Measurements from ENCODE around the gene ZNF20. TPM values are rescaled to one million over a fixed set of nuclear protein-coding genes. Genes with fewer than 3 reads are reported as not detected.

Gene ZNF20
- total RNA-seq (2022; extraction: Qiagen RNA extraction), result 0.12 to 0.37 TPM (median 0.20 TPM) in 5 replicates

DNA sequence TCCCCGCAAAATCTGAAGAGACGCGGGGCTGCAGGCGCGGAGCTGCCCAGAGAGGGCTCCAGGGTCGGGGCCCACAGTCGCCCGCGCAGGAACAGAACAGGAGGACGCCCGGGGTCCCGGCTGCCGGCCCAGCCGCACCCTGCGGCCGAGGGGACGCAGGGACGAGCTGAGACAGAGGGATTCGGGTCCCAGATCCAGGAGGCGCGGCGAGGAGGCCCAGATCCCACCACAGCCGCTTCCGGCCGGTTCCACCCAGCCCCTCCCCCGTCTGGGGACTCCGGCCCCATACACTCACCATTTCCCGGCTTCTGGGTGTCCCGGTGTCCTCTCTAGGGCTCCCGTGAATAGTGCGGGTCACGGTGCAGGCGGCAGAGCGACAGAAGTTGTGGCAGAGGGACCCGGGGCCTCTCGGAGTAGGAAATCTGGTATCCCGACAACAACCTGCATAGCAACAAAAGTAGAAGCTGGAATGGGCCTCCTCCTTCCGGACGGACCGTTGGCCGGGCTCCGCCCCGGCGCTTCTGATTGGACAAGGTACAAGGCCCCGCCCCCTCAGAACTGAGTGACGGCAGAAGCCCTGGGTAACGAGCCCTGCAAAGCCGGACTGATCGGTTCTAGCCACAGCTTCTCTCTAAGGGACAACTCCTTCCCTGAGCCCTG, at the start of gene ZNF20:
TSS of gene ZNF20 (minus strand) at position 466 of the 660 bp plus-strand sequence. CDS start at position 298, 168 bp downstream.

DNA sequence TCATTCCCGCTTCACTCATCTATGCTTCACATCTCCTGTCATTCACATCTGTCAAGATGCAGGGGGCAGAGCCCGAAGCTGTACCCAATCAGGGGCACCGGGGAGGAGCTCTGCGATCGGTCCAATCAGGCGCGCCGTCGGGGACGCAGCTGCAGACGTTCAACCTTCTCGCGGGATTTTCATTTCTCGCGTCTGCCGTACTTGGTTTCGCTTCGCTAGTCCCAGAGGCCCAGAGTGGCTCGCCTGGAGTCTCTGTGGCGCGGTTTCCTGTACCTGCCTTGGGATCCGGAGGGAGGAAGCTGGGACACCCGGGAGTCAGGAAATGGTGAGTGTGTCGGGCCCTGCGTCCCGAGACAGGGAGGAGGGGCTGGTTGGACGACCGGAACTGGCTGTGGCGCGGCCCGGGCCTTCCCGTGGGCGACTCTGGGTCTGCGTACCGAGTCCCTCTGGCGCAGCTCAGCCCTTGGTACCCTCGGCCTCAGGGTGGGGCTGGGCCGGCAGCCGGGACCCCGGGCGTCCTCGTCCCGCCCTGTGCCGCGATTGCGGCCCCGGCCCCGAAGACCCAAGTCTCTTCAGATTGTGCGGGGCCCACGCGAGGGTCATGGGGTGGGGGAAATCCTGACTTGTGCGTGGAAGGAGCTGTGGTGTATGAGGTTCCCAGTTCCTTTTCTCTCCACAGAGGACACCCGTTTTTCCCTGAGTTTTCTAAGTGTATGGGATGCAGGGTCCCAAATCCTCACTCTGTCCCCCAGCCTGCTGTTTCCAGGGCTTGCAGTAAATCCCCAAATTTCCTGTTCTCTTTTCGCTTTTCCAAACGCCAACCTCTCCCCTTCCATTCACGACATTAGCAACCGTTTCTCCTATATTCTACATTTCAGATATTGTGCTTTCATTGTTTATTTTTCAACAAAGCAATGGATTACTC, 23.0 kb upstream of the ZNF20 start, which contains the start of gene ZNF136:
TSS of gene ZNF136 (plus strand) at position 215 of the 925 bp plus-strand sequence. CDS start at position 323, 108 bp downstream.

GRCh38 chr19:12156223-12157058, 16.3 kb upstream of the ZNF20 start, which contains the start of gene ZNF625:
ZNF625 (minus strand) TSS chr19:12156734; CDS start chr19:12156558, 176 bp downstream.

Other genes with a start within 250 kb of the ZNF20 start
- 0.26 to 0.55 TPM (median 0.29 TPM) in 5 replicates for gene ZNF700, start 215.2 kb downstream of the ZNF20 start, total RNA-seq (2022; extraction: Qiagen RNA extraction)
- gene ZNF763, start 175.3 kb downstream of the ZNF20 start, total RNA-seq (2022; extraction: Qiagen RNA extraction), result not detected in 5 replicates
- not detected in 5 replicates for gene ZNF433, start 104.7 kb downstream of the ZNF20 start, total RNA-seq (2022; extraction: Qiagen RNA extraction)
- gene ZNF878, start 87.4 kb downstream of the ZNF20 start, total RNA-seq (2022; extraction: Qiagen RNA extraction), result not detected in 5 replicates
- not detected in 5 replicates for gene ZNF844, start 75.6 kb downstream of the ZNF20 start, total RNA-seq (2022; extraction: Qiagen RNA extraction)
- gene ZNF625, start 16.4 kb upstream of the ZNF20 start, total RNA-seq (2022; extraction: Qiagen RNA extraction), result not detected in 5 replicates
- 1.2 to 2.0 TPM (median 1.7 TPM) in 5 replicates for gene ZNF136, start 22.7 kb upstream of the ZNF20 start, total RNA-seq (2022; extraction: Qiagen RNA extraction)
- gene ZNF44, start 154.5 kb upstream of the ZNF20 start, total RNA-seq (2022; extraction: Qiagen RNA extraction), result 0.36 to 1.1 TPM (median 0.61 TPM) in 5 replicates
- gene ZNF563, start 193.3 kb upstream of the ZNF20 start, total RNA-seq (2022; extraction: Qiagen RNA extraction), result not detected in 5 replicates
- gene ZNF442, start 225.3 kb upstream of the ZNF20 start, total RNA-seq (2022; extraction: Qiagen RNA extraction), result not detected in 5 replicates